ENCODE data around the gene RPS15. TPM values are rescaled to one million over a fixed set of nuclear protein-coding genes. Genes with fewer than 3 reads are reported as not detected.

Gene RPS15
- total and polyA plus RNA-seq, 2 of the 13 experiments (the other 11 are each of a cell fraction or from before 2014, with no cell fraction given), result 695 to 1,411 TPM

DNA sequence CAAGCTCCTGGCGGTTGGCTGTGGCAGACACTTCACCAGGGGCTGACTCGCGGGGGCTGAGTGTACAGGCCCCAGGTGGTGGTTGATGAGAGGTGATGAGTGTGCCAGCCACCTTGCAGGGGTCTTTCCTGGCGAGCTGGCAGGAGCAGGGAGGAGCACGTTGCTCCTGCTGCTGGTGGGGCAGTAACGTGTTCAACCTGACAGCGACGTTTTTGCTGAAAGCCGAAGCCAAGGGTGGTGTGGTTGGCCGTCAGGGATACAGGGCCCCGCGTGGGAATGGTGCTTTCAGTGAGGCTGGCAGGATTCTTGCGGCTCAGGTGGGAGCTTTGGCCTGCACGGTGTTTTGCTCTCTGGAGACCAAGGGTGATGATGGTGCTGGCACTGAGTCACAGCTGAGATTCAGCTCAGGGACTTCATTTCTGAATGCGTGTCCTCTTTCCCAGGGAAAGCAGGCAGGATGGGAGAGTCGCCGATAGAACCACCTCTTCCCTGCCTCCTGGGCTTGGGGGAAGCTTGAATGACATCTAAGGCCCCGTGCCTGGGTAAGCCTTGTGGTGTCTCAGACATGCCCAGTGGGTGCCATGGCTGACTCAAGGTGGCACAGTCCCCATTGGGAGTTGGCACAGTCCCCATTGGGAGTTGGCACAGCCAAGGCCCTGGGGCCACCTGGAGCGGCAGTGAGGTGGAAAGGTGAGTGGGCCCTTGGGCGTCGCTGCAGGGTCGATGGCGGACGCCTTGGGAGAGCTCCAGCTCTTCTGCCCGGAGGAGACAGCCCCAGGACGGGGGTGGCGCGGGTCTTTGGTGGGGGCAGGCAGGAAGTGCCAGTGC lies 22.0 kb upstream of the RPS15 start (continued):
- no peak for TF ChIP-seq E2F2 (CRISPR knock-in tag; IDR thresholded peaks at IDR 0.05; ENCODE audit: borderline replicate concordance)
- no peak for TF ChIP-seq ZNF160 (CRISPR knock-in tag; IDR thresholded peaks at IDR 0.05)
- TF ChIP-seq ATF1 (CRISPR knock-in tag; IDR thresholded peaks at IDR 0.05), result no peak
- TF ChIP-seq ZNF569 (CRISPR knock-in tag; IDR thresholded peaks at IDR 0.05; ENCODE audit: borderline replicate concordance), result no peak
- TF ChIP-seq TCF7L2 (IDR thresholded peaks at IDR 0.05; ENCODE audit: low read depth, low read length), result no peak
- peak; percentile 71 for TF ChIP-seq ZBTB38 (CRISPR knock-in tag; IDR thresholded peaks at IDR 0.05)
- TF ChIP-seq DNMT1 (CRISPR knock-in tag; IDR thresholded peaks at IDR 0.05), result no peak
- peak; percentile 46; the same call in 1 of the 2 replicates for TF ChIP-seq RBFOX2 (IDR thresholded peaks at IDR 0.05; ENCODE audit: low read depth, low read length)
- TF ChIP-seq ELK4 (CRISPR knock-in tag; IDR thresholded peaks at IDR 0.05; ENCODE audit: borderline replicate concordance), result no peak
- no peak for TF ChIP-seq ZNF564 (CRISPR knock-in tag; IDR thresholded peaks at IDR 0.05)
- no peak for TF ChIP-seq KLF16 (CRISPR knock-in tag; IDR thresholded peaks at IDR 0.05)
- TF ChIP-seq ZNF703 (CRISPR knock-in tag; IDR thresholded peaks at IDR 0.05; ENCODE audit: borderline replicate concordance), result no peak
- TF ChIP-seq ZNF180 (CRISPR knock-in tag; IDR thresholded peaks at IDR 0.05; ENCODE audit: borderline replicate concordance, low read depth), result no peak
- TF ChIP-seq, protein P1, sequence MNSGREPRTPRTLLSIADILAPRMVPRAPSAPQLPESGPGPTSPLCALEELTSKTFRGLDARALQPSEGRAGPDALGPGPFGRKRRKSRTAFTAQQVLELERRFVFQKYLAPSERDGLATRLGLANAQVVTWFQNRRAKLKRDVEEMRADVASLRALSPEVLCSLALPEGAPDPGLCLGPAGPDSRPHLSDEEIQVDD (CRISPR knock-in tag; IDR thresholded peaks at IDR 0.05; ENCODE audit: borderline replicate concordance), result no peak
- TF ChIP-seq GABPB1 (CRISPR knock-in tag; IDR thresholded peaks at IDR 0.05), result no peak; the same call in 1 of the 2 replicates
- TF ChIP-seq ZNF343 (CRISPR knock-in tag; IDR thresholded peaks at IDR 0.05), result no peak
- no peak for TF ChIP-seq HNRNPLL (IDR thresholded peaks at IDR 0.05; ENCODE audit: low read depth, low read length, poor library complexity, severe bottlenecking)
- no peak for TF ChIP-seq MIER3 (CRISPR knock-in tag; IDR thresholded peaks at IDR 0.05; ENCODE audit: borderline replicate concordance)
- no peak for TF ChIP-seq ELF3 (CRISPR knock-in tag; IDR thresholded peaks at IDR 0.05)
- TF ChIP-seq HNRNPL (IDR thresholded peaks at IDR 0.05; ENCODE audit: low read depth, low read length), result 0 out of 2 replicates have a peak, but pooled peaks have one; percentile 54
- TF ChIP-seq TRIM24 (CRISPR knock-in tag; IDR thresholded peaks at IDR 0.05), result no peak
- no peak for TF ChIP-seq SP4 (CRISPR knock-in tag; IDR thresholded peaks at IDR 0.05)
- peak; percentile 61 for TF ChIP-seq ZNF18 (CRISPR knock-in tag; IDR thresholded peaks at IDR 0.05; ENCODE audit: insufficient replicate concordance)
- TF ChIP-seq ZNF235 (CRISPR knock-in tag; IDR thresholded peaks at IDR 0.05; ENCODE audit: borderline replicate concordance), result 0 out of 2 replicates have a peak, but pooled peaks have one; percentile 1
- TF ChIP-seq NFYC (CRISPR knock-in tag; IDR thresholded peaks at IDR 0.05), result no peak
